Effector CD4-positive, alpha-beta T cell (primary cell): ENCODE results near the gene CYP3A5.
"Not testable (repeated sequence)": the region's sequence is repeated elsewhere in the genome, so short reads cannot be mapped to it uniquely, and the experiment has no call there.

Experiments used
- DNase-seq: peaks from one replicate; pipeline ENCODE4 v3.0.0-alpha.2; 2020

CYP3A5 gene

GRCh38 chr7:99637414-99637813 lies 42.4 kb downstream of the CYP3A5 start:
- not testable (repeated sequence) for DNase-seq

GRCh38 chr7:99631295-99632109 lies 48.3 kb downstream of the CYP3A5 start:
- DNase-seq, result no peak

DNA sequence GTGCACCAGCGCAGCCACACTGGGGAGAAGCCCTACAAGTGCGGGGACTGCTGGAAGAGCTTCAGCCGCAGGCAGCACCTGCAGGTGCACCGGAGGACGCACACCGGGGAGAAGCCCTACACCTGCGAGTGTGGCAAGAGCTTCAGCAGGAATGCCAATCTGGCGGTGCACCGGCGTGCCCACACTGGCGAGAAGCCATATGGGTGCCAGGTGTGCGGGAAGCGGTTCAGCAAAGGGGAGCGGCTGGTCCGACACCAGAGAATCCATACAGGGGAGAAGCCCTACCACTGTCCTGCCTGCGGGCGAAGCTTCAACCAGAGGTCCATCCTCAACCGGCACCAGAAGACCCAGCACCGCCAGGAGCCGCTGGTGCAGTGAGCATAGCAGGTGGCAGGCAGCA lies 50.2 kb downstream of the CYP3A5 start:
- DNase-seq, result no peak

DNA sequence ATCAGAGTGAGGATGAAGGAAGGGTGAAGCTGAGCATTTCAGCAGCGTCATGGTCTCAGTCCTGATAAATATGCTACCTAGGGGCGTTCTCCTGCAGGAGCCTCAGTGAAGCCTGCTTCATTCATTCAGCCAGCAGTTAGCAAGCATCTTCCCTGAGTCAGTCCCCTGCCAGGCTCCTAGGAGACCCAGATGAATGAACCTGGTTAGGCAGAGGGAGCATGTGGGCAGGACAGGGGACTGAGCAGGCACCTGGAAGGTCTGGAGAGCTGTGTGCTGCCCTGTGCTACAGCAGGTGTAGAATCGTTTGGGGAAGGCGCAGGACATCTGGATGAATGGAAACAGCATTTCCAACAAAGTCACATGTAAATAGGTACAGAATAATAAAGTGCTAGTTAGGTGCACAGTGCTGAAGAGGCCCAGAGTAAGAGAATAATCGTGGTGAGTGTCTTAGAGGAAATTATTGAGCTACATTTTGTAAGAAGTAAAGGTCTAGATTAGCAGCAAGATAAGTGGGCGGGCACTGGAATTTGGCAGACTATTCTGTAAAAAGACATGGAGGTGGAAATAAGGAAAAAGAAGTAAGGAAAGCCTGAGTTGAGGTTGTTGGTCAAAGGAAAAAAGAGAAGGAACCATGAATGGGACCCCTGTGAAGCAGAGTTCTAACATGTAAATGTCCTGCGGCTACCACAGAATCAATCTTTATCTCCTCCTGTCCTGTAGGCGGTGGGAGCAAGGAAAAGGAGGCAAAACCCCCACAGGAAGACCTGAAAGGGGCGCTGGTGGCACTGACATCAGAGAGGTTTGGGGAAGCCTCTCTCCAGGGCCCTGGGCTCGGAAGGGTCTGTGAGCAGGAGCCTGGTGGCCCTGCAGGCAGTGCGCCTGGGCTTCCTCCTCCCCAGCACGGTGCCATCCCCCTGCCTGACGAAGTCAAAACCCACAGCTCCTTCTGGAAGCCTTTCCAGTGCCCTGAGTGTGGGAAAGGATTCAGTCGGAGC lies 51.0 kb downstream of the CYP3A5 start:
- DNase-seq, result no peak

DNA sequence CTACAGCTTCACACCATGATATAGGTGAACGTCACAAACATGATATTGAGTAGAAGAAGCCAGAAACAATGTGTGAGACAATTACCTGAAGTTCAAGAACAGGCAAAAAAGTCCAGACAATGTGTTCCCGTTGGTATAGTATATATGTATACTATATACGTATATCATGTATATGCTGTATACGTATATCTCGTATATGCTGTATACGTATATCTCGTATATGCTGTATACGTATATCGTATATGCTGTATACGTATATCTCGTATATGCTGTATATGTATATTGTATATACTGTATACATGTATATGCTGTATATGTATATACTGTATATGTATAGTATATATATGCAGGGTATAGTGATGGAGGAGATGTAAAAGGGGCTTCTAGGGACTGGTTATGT lies 52.3 kb downstream of the CYP3A5 start:
- DNase-seq, result no peak

DNA sequence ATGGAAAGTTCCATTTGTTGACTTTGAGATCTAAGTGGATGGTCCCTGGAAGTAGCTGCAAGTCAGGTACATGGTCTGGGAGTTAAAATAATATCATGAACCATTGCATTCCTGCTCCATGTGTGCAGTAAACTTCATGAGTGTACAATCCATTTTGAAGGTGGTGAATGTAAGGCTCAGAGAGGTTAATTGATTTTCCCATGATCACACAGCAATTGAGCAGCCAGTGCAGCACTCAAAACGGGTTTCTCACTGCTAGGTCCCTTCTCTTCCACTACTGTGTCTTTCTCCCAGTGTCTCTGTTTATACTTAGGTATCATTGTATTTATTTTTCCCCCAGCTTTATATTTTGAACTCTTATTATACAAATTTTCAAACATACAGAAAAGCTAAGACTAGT lies 53.1 kb downstream of the CYP3A5 start:
- DNase-seq, result no peak

DNA sequence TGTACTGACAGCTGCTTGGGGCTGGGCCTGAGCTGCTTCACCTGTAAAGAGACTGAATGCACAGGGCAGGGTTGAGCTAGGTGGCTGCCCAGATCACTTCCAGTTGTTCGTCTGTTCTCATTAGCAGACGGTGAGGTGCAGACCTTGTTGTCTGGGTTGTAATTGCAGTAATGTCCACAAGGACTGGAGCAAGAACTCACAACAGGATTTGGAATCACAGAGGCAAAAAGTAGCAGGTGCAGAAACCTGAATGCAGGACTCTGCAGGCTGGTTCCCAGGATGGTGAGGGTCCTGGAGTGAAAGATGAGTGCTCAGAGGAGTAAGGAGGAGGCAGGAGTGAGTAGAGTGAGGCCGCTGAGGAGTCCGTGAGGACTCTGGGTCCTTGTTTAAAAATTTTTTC lies 53.8 kb downstream of the CYP3A5 start:
- no peak for DNase-seq

- DNase-seq, result no peak
Measured at GRCh38 chr7:99625321-99625720, 54.5 kb downstream of the CYP3A5 start.

GRCh38 chr7:99624484-99624883 lies 55.3 kb downstream of the CYP3A5 start:
- DNase-seq, result peak; percentile 67

- no peak for DNase-seq
Measured at GRCh38 chr7:99623702-99624447, 55.9 kb downstream of the CYP3A5 start.

- no peak for DNase-seq
Measured at GRCh38 chr7:99623091-99623693, 56.6 kb downstream of the CYP3A5 start.

DNA sequence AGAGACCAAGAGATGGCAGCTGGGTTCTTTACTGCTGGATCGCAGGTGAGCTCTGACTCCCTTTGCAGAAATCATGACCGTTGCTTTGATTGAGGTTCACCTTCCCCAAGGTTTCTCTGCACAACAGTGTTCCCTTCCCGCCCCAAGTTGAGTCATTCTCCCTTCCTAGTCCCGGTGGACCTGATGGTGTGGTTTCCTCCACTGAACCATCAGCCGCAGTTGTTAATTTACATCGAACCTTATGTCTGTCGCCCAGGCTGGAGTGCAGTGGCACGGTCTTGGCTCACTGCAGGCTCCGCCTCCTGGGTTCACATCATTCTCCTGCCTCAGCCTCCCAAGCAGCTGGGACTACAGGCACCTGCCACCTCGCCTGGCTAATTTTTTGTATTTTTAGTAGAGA lies 57.2 kb downstream of the CYP3A5 start:
- no peak for DNase-seq

DNA sequence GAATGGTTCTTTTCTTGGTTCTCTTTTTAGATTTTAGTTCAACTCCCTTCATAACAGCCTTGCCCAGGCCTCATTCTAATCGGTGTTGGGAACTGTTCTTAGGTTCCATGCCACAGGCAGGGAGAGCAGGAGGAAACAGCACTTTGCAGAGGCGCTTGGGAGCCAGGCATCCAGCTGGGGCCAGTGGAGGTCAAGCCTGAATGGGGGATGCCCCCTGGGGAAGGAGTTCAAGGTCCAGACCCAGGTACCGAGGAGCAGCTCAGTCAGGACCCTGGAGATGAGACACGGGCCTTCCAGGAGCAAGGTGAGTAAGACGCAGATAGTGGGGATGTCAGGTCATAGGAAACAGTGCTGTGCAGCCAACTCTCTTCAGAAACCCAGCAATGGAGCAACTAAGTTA lies 58.5 kb downstream of the CYP3A5 start:
- DNase-seq, result no peak

GRCh38 chr7:99619571-99620130 lies 60.1 kb downstream of the CYP3A5 start:
- no peak for DNase-seq

GRCh38 chr7:99618726-99619125 lies 61.1 kb downstream of the CYP3A5 start:
- no peak for DNase-seq

DNA sequence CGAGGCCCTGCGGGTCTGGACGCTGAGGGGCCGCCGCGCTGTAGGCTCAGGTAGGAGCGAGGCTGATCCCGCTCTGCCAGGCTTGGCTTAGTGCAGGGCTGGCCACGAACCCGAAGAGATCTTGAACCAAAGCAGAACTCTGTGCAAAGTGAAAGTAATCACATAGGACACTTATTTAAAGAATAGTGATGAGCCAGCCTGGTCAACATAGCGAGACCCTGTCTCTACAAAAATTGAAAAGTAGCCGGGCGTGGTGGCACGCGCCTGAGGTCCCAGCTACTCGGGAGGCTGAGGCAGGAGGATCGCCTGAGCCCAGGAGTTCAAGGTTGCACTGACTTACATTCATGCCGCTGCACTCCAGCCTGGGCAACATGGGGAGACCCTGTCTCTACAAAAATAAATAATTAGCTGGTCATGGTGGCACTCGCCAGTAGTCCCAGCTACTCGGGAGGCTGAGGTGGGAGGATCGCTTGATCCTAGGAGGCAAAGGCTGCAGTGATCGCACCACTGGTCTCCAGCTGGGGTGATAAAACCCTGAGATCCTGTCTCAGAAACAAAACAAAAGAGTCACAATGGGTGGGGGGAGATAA lies 62.5 kb downstream of the CYP3A5 start:
- DNase-seq, result no peak

- DNase-seq, result peak; percentile 79
Measured at GRCh38 chr7:99616359-99617191, 63.2 kb downstream of the CYP3A5 start, which contains the start of gene ZSCAN25. Gene ZSCAN25, plus strand, starts transcription at chr7:99616946. Its CDS starts 2,661 bp downstream, at chr7:99619607.

DNA sequence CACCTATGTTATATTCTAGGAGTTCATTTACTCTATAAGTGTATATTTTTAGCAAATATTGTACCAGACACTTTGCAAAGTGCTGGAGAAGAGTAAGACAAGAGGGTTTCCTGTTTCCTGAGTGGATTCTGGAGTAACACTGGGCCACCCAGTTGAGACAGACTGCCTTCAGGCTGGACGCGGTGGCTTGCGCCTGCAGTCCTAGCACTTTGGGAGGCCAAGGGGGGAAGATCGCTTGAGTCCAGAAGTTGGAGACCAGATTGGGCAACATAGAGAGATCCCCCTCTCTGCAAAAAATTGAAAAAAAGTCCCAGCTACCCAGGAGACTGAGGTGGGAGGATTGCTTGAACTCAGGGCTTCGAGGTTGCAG lies 63.8 kb downstream of the CYP3A5 start:
- DNase-seq, result no peak

- no peak for DNase-seq
Measured at GRCh38 chr7:99614495-99614894, 65.3 kb downstream of the CYP3A5 start.

DNA sequence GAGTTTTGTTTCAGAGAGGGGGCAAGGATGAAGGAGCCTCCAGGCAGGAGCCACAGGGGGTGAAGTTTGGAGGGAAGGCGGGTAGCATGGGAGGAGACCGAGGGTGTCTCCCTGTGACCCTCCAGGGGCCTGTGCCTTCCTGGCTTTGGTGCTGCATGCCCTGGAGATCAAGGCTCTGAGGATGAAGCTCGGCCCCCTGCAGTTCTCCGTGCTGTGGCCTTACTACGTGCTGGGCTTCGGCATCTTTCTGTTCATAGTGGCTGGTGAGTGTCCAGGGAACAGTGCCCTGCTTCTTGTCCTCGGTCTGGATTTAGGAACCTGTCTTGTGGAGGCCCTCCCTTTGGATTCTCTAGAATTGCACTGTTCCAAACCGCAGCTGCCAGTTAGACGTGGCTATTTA lies 72.2 kb downstream of the CYP3A5 start:
- no peak for DNase-seq

GRCh38 chr7:99606531-99606930 lies 73.3 kb downstream of the CYP3A5 start:
- no peak for DNase-seq
